Myocyte (in vitro differentiated cells): Measurements from ENCODE around the gene AHI1. TPM values are rescaled to one million over a fixed set of nuclear protein-coding genes. Genes with fewer than 3 reads are reported as not detected.
A peak's percentile ranks its signal among the peaks of the same experiment; 100 is the strongest.

Experiments used
- DNase-seq: peaks from one replicate; pipeline ENCODE4 v3.0.0-alpha.2; 2012; ENCODE audit warnings: low read depth
- total RNA-seq: library from RNA; depleted of rRNA; stranded (reverse); fragments of >200 nt; gene quantifications from 2 replicates; pipeline ENCODE4 v1.2.3, GENCODE V29; 2014

The AHI1 gene
- total RNA-seq, 1 donor from 2014 or later: 25.2 TPM

- DNase-seq: peak; percentile 5
Measured at GRCh38 chr6:135334169-135334568, 163.4 kb downstream of the AHI1 start.

- peak; percentile 16 for DNase-seq
Measured at GRCh38 chr6:135331002-135331401, 166.5 kb downstream of the AHI1 start.

GRCh38 chr6:135329851-135330803, 167.4 kb downstream of the AHI1 start:
- peak; percentile 53 for DNase-seq

GRCh38 chr6:135328136-135328535, 169.4 kb downstream of the AHI1 start:
- DNase-seq: no peak

GRCh38 chr6:135325624-135326424, 171.7 kb downstream of the AHI1 start:
- no peak for DNase-seq

- no peak for DNase-seq
Measured at GRCh38 chr6:135324531-135324930, 173.0 kb downstream of the AHI1 start.

- DNase-seq: no peak
Measured at GRCh38 chr6:135323979-135324378, 173.6 kb downstream of the AHI1 start.

GRCh38 chr6:135323202-135323668, 174.3 kb downstream of the AHI1 start:
- peak; percentile 6 for DNase-seq

GRCh38 chr6:135322427-135323201, 174.9 kb downstream of the AHI1 start:
- peak; percentile 37 for DNase-seq

GRCh38 chr6:135320721-135321621, 176.6 kb downstream of the AHI1 start:
- no peak for DNase-seq

- no peak for DNase-seq
Measured at GRCh38 chr6:135319819-135320218, 177.7 kb downstream of the AHI1 start.

GRCh38 chr6:135318738-135319469, 178.6 kb downstream of the AHI1 start:
- DNase-seq: no peak

- DNase-seq: no peak
Measured at GRCh38 chr6:135314543-135314942, 183.0 kb downstream of the AHI1 start.

- peak; percentile 25 for DNase-seq
Measured at GRCh38 chr6:135311446-135312200, 185.9 kb downstream of the AHI1 start.

- peak; percentile 62 for DNase-seq
Measured at GRCh38 chr6:135310291-135310690, 187.2 kb downstream of the AHI1 start.

GRCh38 chr6:135306740-135307420, 190.7 kb downstream of the AHI1 start:
- no peak for DNase-seq

- DNase-seq: no peak
Measured at GRCh38 chr6:135306166-135306565, 191.4 kb downstream of the AHI1 start.

GRCh38 chr6:135305684-135306083, 191.9 kb downstream of the AHI1 start:
- no peak for DNase-seq
